Gastrocnemius medialis (tissue), 4 donors: Measurements from ENCODE around the gene COL23A1.

Experiments
- POLR2A ChIP-seq, 2 donors: fragments of 450-650 bp; IDR thresholded peaks; one replicate each; pipeline ENCODE4 v1.6.1; 2017; ENCODE audit warnings: antibody characterized with exemption in 2 of 2, mild to moderate bottlenecking in 2 of 2, moderate library complexity in 2 of 2
- TF ChIP-seq, protein P1 (sequence below), 5 experiments: fragments of 450-650 bp in 3 of 5; fragments of 200-600 bp in 2 of 5; sonication (generic) in 2 of 5; IDR thresholded peaks in 4 of 5; conservative IDR thresholded peaks in 1 of 5; 1 replicate in 4 of 5; 2 replicates in 1 of 5; pipeline ENCODE4 v1.5.1; 2016 to 2019; ENCODE audit warnings: antibody characterized with exemption in 5 of 5, mild to moderate bottlenecking in 3 of 5, moderate library complexity in 3 of 5

DNA sequence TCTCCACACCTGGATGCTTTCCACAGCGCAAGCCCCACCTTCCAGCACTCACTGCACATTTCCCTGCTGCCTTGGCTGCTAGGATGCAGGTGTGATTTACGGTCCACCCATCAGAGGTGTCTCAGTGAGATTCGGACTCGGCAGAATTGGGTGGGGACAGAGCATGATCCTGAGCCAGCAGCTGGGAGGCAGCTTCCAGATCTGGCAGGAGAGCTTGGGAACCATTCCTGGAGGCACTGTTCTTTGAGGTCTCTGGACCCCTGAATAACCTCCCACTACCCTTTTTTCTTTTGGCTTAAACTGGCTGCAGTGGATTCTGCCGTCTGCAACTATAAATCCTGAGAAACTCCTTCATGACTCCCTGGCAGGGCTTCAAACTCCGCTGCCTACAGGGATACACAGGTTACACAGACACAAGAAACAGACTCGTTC lies 258.0 kb downstream of the COL23A1 start:
- TF ChIP-seq, protein P1, sequence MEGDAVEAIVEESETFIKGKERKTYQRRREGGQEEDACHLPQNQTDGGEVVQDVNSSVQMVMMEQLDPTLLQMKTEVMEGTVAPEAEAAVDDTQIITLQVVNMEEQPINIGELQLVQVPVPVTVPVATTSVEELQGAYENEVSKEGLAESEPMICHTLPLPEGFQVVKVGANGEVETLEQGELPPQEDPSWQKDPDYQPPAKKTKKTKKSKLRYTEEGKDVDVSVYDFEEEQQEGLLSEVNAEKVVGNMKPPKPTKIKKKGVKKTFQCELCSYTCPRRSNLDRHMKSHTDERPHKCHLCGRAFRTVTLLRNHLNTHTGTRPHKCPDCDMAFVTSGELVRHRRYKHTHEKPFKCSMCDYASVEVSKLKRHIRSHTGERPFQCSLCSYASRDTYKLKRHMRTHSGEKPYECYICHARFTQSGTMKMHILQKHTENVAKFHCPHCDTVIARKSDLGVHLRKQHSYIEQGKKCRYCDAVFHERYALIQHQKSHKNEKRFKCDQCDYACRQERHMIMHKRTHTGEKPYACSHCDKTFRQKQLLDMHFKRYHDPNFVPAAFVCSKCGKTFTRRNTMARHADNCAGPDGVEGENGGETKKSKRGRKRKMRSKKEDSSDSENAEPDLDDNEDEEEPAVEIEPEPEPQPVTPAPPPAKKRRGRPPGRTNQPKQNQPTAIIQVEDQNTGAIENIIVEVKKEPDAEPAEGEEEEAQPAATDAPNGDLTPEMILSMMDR (IDR thresholded peaks at IDR 0.05 in 4 of 5, conservative IDR thresholded peaks at IDR 0.05 in 1 of 5): no peak
- TF ChIP-seq POLR2A (IDR thresholded peaks at IDR 0.05): no peak
